SK-MEL-5 (cell line): ENCODE measurements around the gene ANXA8. TPM values are rescaled to one million over a fixed set of nuclear protein-coding genes. Genes with fewer than 3 reads are reported as not detected.
A peak's percentile ranks its signal among the peaks of the same experiment; 100 is the strongest.

Source experiments
- DNase-seq: peaks from one replicate; pipeline ENCODE4 v3.0.0-alpha.2; 2016; ENCODE audit warnings: low read depth, low spot score
- in situ Hi-C: cut with HindIII; loops from 2 replicates; pipeline ENCODE4 v1.10.0; 2016; ENCODE audit warnings: low sequenced_read_pairs, high pct_unique_total_duplicates, low pct_unique_long_range_greater_than_20kb
- small RNA-seq, 2 experiments: library from RNA; depleted of rRNA; stranded (forward); fragments of <200 nt; gene quantifications; one replicate each; pipeline ENCODE3, GENCODE V24; 2014
- total RNA-seq: library from RNA; depleted of rRNA; stranded (reverse); fragments of >200 nt; shearing (Covaris generic); gene quantifications from 2 replicates; pipeline ENCODE4 v1.2.3, GENCODE V29; 2014; rRNA removed

The ANXA8 gene
- total RNA-seq, 1 experiment from 2014 or later = 0.08 TPM

DNA sequence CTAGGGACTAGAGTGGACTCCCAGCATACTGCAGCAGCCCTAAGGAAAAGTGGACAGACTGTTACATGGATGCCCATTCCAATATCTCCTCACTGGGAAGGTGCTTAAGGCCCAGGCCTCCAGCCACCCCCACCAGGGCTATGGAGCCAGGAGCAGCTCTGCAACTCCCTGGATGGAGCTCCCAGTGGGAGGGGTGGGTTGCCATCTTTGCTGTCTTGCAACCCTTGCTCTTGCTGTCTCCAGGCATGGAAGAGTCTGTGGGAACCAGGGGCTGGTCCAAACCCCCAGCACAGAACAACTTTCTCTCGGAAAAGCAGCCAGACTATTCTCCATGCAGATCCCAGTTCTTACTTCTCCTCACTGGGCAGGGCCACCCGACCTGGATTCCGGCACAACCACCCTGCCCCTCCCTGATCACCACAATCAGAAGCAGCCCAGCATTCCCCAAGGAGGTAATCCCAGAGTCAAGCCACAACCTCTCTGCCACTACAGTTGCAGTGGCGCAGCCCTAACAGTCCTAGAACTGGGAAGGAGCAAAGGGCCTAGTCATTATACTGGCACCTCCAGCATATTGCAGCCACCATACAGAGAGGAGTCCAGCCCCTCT, 58.0 kb downstream of the ANXA8 start:
- DNase-seq = no peak
- in situ Hi-C loops = no loop called here

- in situ Hi-C loops = no loop called here
These were observed 59.7 kb downstream of the ANXA8 start for GRCh38 chr10:47424231-47424630.

DNA sequence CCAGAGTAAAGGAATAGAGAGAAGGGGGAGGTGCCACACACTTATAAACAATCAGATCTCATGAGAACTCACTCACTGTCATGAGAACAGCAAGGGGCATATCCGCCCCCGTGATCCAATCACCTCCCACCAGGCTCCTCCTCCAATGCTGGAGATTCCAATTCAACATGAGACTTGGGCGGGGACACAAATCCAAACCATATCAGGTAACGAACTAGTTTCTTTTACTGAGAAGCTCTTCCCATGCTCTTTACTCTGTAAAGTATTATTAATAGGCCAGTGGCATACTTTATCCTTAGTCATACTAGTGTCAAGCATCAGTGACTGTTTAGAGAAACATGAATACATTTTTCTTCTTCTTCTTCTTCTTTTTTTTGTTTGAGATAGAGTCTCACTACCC, 60.4 kb downstream of the ANXA8 start:
- in situ Hi-C loops = no loop called here
- DNase-seq = peak; percentile 17

More at GRCh38 chr10:47424231-47424630, 59.7 kb downstream of the ANXA8 start:
- DNase-seq = no peak

DNA sequence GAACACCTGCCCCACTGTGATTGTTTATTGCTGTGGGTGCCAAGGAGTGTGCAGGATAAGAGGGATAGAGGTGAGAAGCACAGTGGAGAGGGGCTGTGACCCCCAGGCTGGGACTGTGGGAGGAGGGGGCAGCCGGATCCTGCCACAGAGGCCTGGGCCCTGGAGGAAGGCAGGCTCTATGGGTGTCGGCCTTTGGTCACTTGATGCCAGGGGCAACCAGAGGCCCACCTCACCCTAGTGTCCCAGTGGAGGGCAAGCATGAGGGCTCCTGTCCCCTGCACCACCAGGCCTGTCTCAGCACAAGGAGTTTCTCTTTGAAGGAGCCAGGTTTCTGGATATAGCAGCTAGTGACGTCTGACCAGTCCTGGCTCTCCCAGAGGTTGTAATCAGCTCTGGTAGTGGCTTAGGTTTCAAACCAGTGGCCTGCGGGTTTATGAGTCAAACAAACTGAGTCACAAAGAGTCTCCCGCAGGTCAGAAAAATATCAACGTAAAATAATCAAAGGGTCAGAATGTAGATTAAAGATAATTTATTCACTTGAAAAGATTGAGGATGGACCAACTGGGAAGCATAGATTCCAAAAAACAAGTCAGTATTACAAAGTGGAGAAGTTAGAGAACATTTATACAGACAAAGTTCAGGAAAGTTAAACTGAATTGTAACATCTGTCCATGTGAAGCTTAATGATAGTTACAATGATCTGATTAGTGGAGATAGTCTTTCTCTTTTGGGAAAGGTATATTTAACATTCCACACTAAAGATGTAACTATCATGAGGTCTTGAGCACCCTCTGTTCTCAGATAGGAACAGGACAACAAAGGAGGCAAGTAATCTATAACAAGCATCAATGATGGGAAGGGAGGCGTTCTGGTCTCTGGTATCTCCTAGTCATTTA, 62.6 kb downstream of the ANXA8 start:
- in situ Hi-C loops = no loop called here

GRCh38 chr10:47420305-47421056, 63.4 kb downstream of the ANXA8 start:
- in situ Hi-C loops = no loop called here
- DNase-seq = no peak

More for the DNA sequence above, 62.6 kb downstream of the ANXA8 start:
- DNase-seq = no peak

GRCh38 chr10:47419421-47419820, 64.5 kb downstream of the ANXA8 start:
- DNase-seq = no peak
- in situ Hi-C loops = no loop called here

- DNase-seq = no peak
- in situ Hi-C loops = no loop called here
These were observed 64.9 kb downstream of the ANXA8 start for GRCh38 chr10:47418966-47419365.

DNA sequence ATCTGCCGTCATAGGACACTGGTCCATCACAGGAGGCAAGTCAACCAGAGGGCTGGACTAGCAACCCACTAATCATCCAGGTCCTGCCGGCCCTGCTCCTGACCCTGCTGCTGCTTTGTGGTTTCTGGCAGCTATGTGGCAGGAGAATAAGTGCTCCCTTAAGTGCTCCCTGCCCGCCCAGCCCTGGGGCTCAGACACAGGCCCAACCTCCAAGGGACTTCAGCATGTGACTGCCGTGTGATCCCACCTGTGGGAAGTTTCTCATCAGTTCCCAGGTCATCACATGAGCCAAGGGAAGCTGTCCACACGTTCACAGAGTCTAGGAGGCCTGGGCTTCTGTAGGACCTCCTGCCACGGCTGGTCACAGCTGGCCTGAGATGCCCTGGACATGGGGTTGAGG, 65.6 kb downstream of the ANXA8 start:
- no peak for DNase-seq
- in situ Hi-C loops = no loop called here

Small RNA genes within 50 kb of the gene (small RNA-seq; reads per million reads assigned to genes)
- 0 reads per million in 2 experiments for gene AL591684.3
- 0 reads per million in 2 experiments for gene RNA5SP312

Other genes starting within 250 kb of the ANXA8 start
- not detected in 2 replicates for gene GDF10, start 183.9 kb downstream of the ANXA8 start, total RNA-seq
- not detected in 2 replicates for gene GDF2, start 161.7 kb downstream of the ANXA8 start, total RNA-seq
- gene RBP3, start 135.8 kb downstream of the ANXA8 start, total RNA-seq = not detected in 2 replicates
- gene ZNF488, start 99.8 kb downstream of the ANXA8 start, total RNA-seq = not detected in 2 replicates
- not detected in 2 replicates for gene FAM25G, start 7.6 kb upstream of the ANXA8 start, total RNA-seq
- gene AGAP9, start 39.5 kb upstream of the ANXA8 start, total RNA-seq = 0.90 and 1.4 TPM in 2 replicates